ENCODE data around the gene TMEM106C.
A peak's percentile ranks its signal among the peaks of the same experiment; 100 is the strongest.
"Not testable (repeated sequence)": the region's sequence is repeated elsewhere in the genome, so short reads cannot be mapped to it uniquely, and the experiment has no call there.

Gene TMEM106C

DNA sequence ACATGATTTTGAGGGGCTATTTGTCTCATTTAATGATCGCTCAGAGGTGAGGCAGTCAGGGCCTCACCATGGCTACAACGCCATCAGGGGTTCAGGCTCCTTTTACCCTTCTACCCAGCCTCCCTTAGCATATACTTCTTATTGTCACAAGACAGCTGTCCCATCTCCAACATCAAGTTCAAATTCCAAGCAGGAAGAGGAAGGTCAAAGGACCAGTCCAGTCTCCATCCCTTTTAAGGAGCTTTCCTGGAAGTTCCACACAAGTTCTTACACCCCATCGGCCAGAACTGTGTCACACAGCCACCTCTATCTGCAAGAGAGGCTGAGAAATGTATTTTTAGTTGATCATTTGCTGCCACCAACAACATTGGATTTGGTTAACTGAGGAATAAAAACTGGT, 8.3 kb upstream of the TMEM106C start:
- TF ChIP-seq, protein P1, sequence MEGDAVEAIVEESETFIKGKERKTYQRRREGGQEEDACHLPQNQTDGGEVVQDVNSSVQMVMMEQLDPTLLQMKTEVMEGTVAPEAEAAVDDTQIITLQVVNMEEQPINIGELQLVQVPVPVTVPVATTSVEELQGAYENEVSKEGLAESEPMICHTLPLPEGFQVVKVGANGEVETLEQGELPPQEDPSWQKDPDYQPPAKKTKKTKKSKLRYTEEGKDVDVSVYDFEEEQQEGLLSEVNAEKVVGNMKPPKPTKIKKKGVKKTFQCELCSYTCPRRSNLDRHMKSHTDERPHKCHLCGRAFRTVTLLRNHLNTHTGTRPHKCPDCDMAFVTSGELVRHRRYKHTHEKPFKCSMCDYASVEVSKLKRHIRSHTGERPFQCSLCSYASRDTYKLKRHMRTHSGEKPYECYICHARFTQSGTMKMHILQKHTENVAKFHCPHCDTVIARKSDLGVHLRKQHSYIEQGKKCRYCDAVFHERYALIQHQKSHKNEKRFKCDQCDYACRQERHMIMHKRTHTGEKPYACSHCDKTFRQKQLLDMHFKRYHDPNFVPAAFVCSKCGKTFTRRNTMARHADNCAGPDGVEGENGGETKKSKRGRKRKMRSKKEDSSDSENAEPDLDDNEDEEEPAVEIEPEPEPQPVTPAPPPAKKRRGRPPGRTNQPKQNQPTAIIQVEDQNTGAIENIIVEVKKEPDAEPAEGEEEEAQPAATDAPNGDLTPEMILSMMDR (IDR thresholded peaks at IDR 0.05; ENCODE audit: control insufficient read depth, insufficient read depth, low read depth, low read length, missing control alignments) = no peak
- DNase-seq (ENCODE audit: low read depth) = no peak
- H3K4me3 ChIP-seq (ENCODE audit: control insufficient read depth, low read depth, low read length) = no peak overlapping the region

DNA sequence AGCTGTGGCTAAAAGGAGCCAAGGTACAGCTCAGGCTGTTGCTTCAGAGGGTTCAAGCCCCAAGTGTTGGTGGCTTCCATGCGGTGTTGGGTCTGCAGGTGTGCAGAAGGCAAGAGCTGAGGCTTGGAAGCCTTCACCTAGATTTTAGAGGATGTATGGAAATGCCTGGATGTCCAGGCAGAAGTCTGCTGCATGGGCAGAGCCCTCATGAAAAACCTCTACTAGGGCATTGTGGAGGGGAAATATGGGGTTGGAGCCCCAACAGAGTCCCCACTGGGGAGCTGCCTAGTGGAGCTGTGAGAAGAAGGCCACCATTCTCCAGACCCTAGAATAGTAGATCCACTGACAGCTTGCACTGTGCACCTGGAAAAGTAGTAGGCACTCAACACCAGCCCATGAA, 5.7 kb upstream of the TMEM106C start:
- H3K4me3 ChIP-seq (ENCODE audit: control insufficient read depth, low read depth, low read length); DNase-seq (ENCODE audit: low read depth): not testable (repeated sequence)

- H3K4me3 ChIP-seq (ENCODE audit: control insufficient read depth, low read depth, low read length) = no peak overlapping the region
- DNase-seq (ENCODE audit: low read depth) = no peak
- TF ChIP-seq, protein P1 (IDR thresholded peaks at IDR 0.05; ENCODE audit: control insufficient read depth, insufficient read depth, low read depth, low read length, missing control alignments) = no peak
Measured at GRCh38 chr12:47962198-47962597, 1.2 kb upstream of the TMEM106C start.

DNA sequence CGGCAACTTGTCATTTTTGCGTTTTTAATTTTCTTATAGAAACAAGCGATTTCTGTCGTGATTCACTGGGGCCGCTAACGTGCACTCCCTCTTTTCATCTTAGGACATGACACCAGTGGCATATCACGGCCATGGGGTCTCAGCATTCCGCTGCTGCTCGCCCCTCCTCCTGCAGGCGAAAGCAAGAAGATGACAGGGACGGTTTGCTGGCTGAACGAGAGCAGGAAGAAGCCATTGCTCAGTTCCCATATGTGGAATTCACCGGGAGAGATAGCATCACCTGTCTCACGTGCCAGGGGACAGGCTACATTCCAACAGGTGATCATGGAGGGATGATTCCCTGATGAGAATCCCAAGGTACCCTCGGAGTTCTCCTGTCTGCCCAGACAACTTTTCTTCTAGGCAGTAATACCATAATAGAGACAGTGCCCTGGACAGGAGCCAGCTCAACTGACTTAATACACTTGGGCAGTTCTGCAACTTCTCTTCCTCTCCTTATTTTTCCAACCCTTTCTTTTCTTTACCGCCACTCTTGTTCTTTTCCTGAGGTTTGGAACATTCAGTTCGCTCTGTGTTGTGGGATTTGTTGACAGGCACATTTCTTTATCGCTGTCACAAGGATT, 821 bp downstream of the TMEM106C start:
- peak overlapping the region; percentile 62 for H3K4me3 ChIP-seq (ENCODE audit: control insufficient read depth, low read depth, low read length)
- TF ChIP-seq, protein P1 (IDR thresholded peaks at IDR 0.05; ENCODE audit: control insufficient read depth, insufficient read depth, low read depth, low read length, missing control alignments) = no peak
- DNase-seq (ENCODE audit: low read depth) = no peak

GRCh38 chr12:47965581-47965980, 2.2 kb downstream of the TMEM106C start:
- DNase-seq (ENCODE audit: low read depth) = no peak
- no peak overlapping the region for H3K4me3 ChIP-seq (ENCODE audit: control insufficient read depth, low read depth, low read length)
- TF ChIP-seq, protein P1 (IDR thresholded peaks at IDR 0.05; ENCODE audit: control insufficient read depth, insufficient read depth, low read depth, low read length, missing control alignments) = no peak

GRCh38 chr12:47967461-47968321, 4.3 kb downstream of the TMEM106C start:
- DNase-seq (ENCODE audit: low read depth) = no peak
- TF ChIP-seq, protein P1 (IDR thresholded peaks at IDR 0.05; ENCODE audit: control insufficient read depth, insufficient read depth, low read depth, low read length, missing control alignments) = no peak
- H3K4me3 ChIP-seq (ENCODE audit: control insufficient read depth, low read depth, low read length) = no peak overlapping the region

- TF ChIP-seq, protein P1 (IDR thresholded peaks at IDR 0.05; ENCODE audit: control insufficient read depth, insufficient read depth, low read depth, low read length, missing control alignments) = no peak
- DNase-seq (ENCODE audit: low read depth) = no peak
- H3K4me3 ChIP-seq (ENCODE audit: control insufficient read depth, low read depth, low read length) = no peak overlapping the region
Measured at GRCh38 chr12:47969845-47970244, 6.4 kb downstream of the TMEM106C start.

All from AG09309 (cell line).